GM12878 (cell line): Measurements from ENCODE around the gene CDSN. TPM values are rescaled to one million over a fixed set of nuclear protein-coding genes. Genes with fewer than 3 reads are reported as not detected.

Source experiments
- ATAC-seq: fragments of 200-7000 bp; cut with Tn5 transposase; 3 replicates; pipeline ENCODE4 v1.9.1; 2020; ENCODE audit warnings: mild to moderate bottlenecking, moderate library complexity
- BruUV-seq: library from RNA; stranded (reverse); fragments of 400-500 nt; replicated peaks from 2 replicates; lab custom pipeline; 2021; lab: Mats Ljungman, UMichigan
- CTCF ChIA-PET: fragments of 300-600 bp; sonication (Branson Sonifier 250); formaldehyde crosslinking; extraction: SDS; loops from one replicate; lab custom pipeline; 2021; ENCODE audit warnings: inconsistent platforms; lab: Yijun Ruan, JAX
- POLR2A ChIA-PET: fragments of 350-600 bp; formaldehyde crosslinking; extraction: SDS; loops from one replicate; lab custom pipeline; 2021; ENCODE audit warnings: inconsistent platforms; lab: Charles Lee
- RAD21 ChIA-PET: fragments of 300-600 bp; sonication (Branson Sonifier 250); formaldehyde crosslinking; loops from one replicate; lab custom pipeline; 2023; ENCODE audit warnings: antibody characterized with exemption; ENCODE audit not compliant: unreplicated experiment; lab: Charles Lee
- SMC1A ChIA-PET: fragments of 300-600 bp; sonication (Branson Sonifier 250); formaldehyde crosslinking; loops from one replicate; lab custom pipeline; 2023; ENCODE audit not compliant: unreplicated experiment, uncharacterized antibody; lab: Charles Lee
- DNase-seq: peaks from one replicate; pipeline ENCODE4 v3.0.0-alpha.2; 2011; ENCODE audit warnings: low read depth, low spot score
- FAIRE-seq: peaks from 3 replicates; lab custom pipeline; 2011; peaks lifted over from hg19 to GRCh38; lab: Jason Lieb, UNC
- H2AFZ ChIP-seq: 2 replicates; pipeline ENCODE4 v1.6.0; 2011; ENCODE audit warnings: low read depth, low read length, control low read depth; ENCODE audit not compliant: control insufficient read depth
- H3K27ac ChIP-seq: 2 replicates; pipeline ENCODE4 v1.5.1; 2011; ENCODE audit warnings: control low read depth; ENCODE audit not compliant: control insufficient read depth, insufficient read depth
- H3K27me3 ChIP-seq, 2 experiments: replicated peaks in 1 of 2; 2 replicates each; pipeline versions ENCODE4 v1.6.0 to v1.6.1; 2011; ENCODE audit warnings: low read length in 1 of 2; ENCODE audit not compliant: control insufficient read depth in 2 of 2, insufficient read depth in 2 of 2
- H3K36me3 ChIP-seq, 2 experiments: 2 replicates each; pipeline ENCODE4 v1.5.1; 2011; ENCODE audit warnings: low read length in 1 of 2; ENCODE audit not compliant: control insufficient read depth in 2 of 2, insufficient read depth in 2 of 2
- H3K4me1 ChIP-seq: 2 replicates; pipeline ENCODE4 v1.6.1; 2011; ENCODE audit warnings: mild to moderate bottlenecking, low read length, moderate library complexity, mixed read lengths; ENCODE audit not compliant: control insufficient read depth, insufficient read depth
- H3K4me2 ChIP-seq: 2 replicates; pipeline ENCODE4 v1.6.0; 2011; ENCODE audit warnings: control low read depth; ENCODE audit not compliant: control insufficient read depth, insufficient read depth
- H3K4me3 ChIP-seq: fragments of 200-600 bp; sonication (generic); 2 replicates; pipeline ENCODE4 v1.5.1; 2016
- H3K79me2 ChIP-seq: 2 replicates; pipeline ENCODE4 v1.6.0; 2011; ENCODE audit warnings: low read length; ENCODE audit not compliant: control insufficient read depth, insufficient read depth
- H3K9ac ChIP-seq: 2 replicates; pipeline ENCODE4 v1.8.0; 2011; ENCODE audit warnings: low read length, control low read depth, mixed read lengths; ENCODE audit not compliant: control insufficient read depth, insufficient read depth
- H3K9me3 ChIP-seq: replicated peaks from 3 replicates; pipeline ENCODE4 v1.5.1; 2011; ENCODE audit warnings: mild to moderate bottlenecking, low read length; ENCODE audit not compliant: control insufficient read depth, insufficient read depth
- H4K20me1 ChIP-seq: 2 replicates; pipeline ENCODE4 v1.6.0; 2011; ENCODE audit not compliant: control insufficient read depth, insufficient read depth
- CBFB ChIP-seq: IDR thresholded peaks from 2 replicates; pipeline ENCODE4 v1.6.1; 2016; ENCODE audit warnings: antibody characterized with exemption, low read depth
- CBX3 ChIP-seq: fragments of 200-600 bp; sonication (generic); IDR thresholded peaks from 2 replicates; pipeline ENCODE4 v1.6.1; 2016; ENCODE audit warnings: low read depth, borderline replicate concordance
- CTCF ChIP-seq, 3 experiments: IDR thresholded peaks in 2 of 3; conservative IDR thresholded peaks in 1 of 3; 2 replicates each; pipeline ENCODE4 v1.5.1; 2011; ENCODE audit warnings: low read depth in 3 of 3, low read length in 3 of 3, mild to moderate bottlenecking in 3 of 3, control low read depth in 2 of 3, moderate library complexity in 2 of 3, inconsistent platforms in 1 of 3, mixed read lengths in 1 of 3; ENCODE audit not compliant: control insufficient read depth in 2 of 3, insufficient read depth in 1 of 3; ENCODE audit errors: extremely low read depth in 1 of 3
- E2F8 ChIP-seq: fragments of 450-650 bp; IDR thresholded peaks from 2 replicates; pipeline ENCODE4 v1.6.1; 2018; ENCODE audit warnings: mild to moderate bottlenecking, low read depth, moderate library complexity; ENCODE audit not compliant: partially characterized antibody
- IRF3 ChIP-seq: fragments of 450-650 bp; IDR thresholded peaks from 2 replicates; pipeline ENCODE4 v1.6.1; 2014; ENCODE audit warnings: mild to moderate bottlenecking
- KAT2A ChIP-seq: conservative IDR thresholded peaks from 2 replicates; pipeline ENCODE4 v1.6.1; 2011; ENCODE audit warnings: low read depth, low read length; ENCODE audit not compliant: control insufficient read depth
- LARP7 ChIP-seq: fragments of 450-650 bp; IDR thresholded peaks from 2 replicates; pipeline ENCODE4 v1.6.1; 2017; ENCODE audit warnings: mild to moderate bottlenecking
- PAX8 ChIP-seq: fragments of 450-650 bp; IDR thresholded peaks from 2 replicates; pipeline ENCODE4 v1.6.1; 2017; ENCODE audit warnings: mild to moderate bottlenecking, moderate library complexity
- PKNOX1 ChIP-seq: fragments of 450-650 bp; IDR thresholded peaks from 2 replicates; pipeline ENCODE4 v1.6.1; 2016; ENCODE audit warnings: mild to moderate bottlenecking
- PML ChIP-seq: IDR thresholded peaks from 2 replicates; pipeline ENCODE4 v1.6.1; 2012; ENCODE audit warnings: low read length, inconsistent platforms
- SMAD1 ChIP-seq: fragments of 450-650 bp; IDR thresholded peaks from 2 replicates; pipeline ENCODE4 v1.6.1; 2018; ENCODE audit warnings: mild to moderate bottlenecking, low read depth; ENCODE audit not compliant: partially characterized antibody
- SREBF2 ChIP-seq: IDR thresholded peaks from 2 replicates; pipeline ENCODE4 v1.6.1; 2012; ENCODE audit warnings: mild to moderate bottlenecking, low read length
- YY1 ChIP-seq: IDR thresholded peaks from 2 replicates; pipeline ENCODE4 v1.6.1; 2011; ENCODE audit warnings: low read depth, mild to moderate bottlenecking, low read length
- ZBTB11 ChIP-seq: fragments of 450-650 bp; formaldehyde crosslinking; IDR thresholded peaks from 2 replicates; pipeline ENCODE4 v1.5.0; 2022; ENCODE audit warnings: mild to moderate bottlenecking, missing genetic modification characterization
- ZZZ3 ChIP-seq: IDR thresholded peaks from 2 replicates; pipeline ENCODE4 v1.6.1; 2011; ENCODE audit warnings: low read depth; ENCODE audit not compliant: control insufficient read depth, insufficient read length
- WGBS: methylation state at CpG from one replicate; pipeline ENCODE4 v1.1.6; 2016; ENCODE audit warnings: low lambda C conversion rate; ENCODE audit not compliant: insufficient replicate concordance, insufficient coverage; ENCODE audit errors: missing lambda C conversion rate; 5-methylcytosine and 5-hydroxymethylcytosine counted together
- in situ Hi-C: fragments of 300-500 bp; cut with MboI; formaldehyde crosslinking; loops from 9 replicates; pipeline ENCODE4 v1.14.3; 2018; ENCODE audit warnings: mixed read lengths
- intact Hi-C: fragments of 100-400 bp; cut with micrococcal nuclease; formaldehyde crosslinking; loops from one replicate; pipeline ENCODE4 v1.14.2; 2022; ENCODE audit not compliant: unreplicated experiment
- polyA plus RNA-seq, 11 experiments: library from polyadenylated mRNA; depleted of rRNA in 4 of 11; unstranded in 6 of 11; stranded (reverse) in 5 of 11; fragments of >200 nt; fragmentation: Nextera tagmentation in 4 of 11; fragmentation: Illumina TruSeq in 1 of 11; extraction: Ambion mirVana in 4 of 11; extraction: Trizol in 1 of 11; gene quantifications; 1 replicate in 1 of 11; 2 replicates in 10 of 11; pipeline versions ENCODE4 v1.2.1 to v1.2.3, GENCODE V29; 2011 to 2016; ENCODE audit warnings: inconsistent platforms in 2 of 11, missing spikeins in 2 of 11, low read depth in 1 of 11
- total RNA-seq, 4 experiments: library from RNA; depleted of rRNA in 3 of 4; stranded (reverse); fragments of >200 nt in 3 of 4; fragmentation: Illumina TruSeq in 1 of 4; extraction: Trizol in 1 of 4; gene quantifications; 2 replicates each; pipeline versions ENCODE4 v1.2.1 to v1.2.3, GENCODE V29; 2013 to 2021

CDSN gene
- total and polyA plus RNA-seq, 10 of the 15 experiments (the other 5 are each of a cell fraction or from before 2014, with no cell fraction given) = 0.01 TPM; not detected in 9

GRCh38 chr6:31065556-31065955, 54.7 kb downstream of the CDSN start:
- Histone ChIP-seq H3K27me3 (no peaks in the 10 kb centered on the region; a peak in 1 of 4 replicates), H3K4me1 (no peaks in the 10 kb centered on the region), H2AFZ (no peak overlapping the region), H3K4me2 (no peak overlapping the region), H3K4me3 (no peak overlapping the region), H4K20me1 (no peaks in the 10 kb centered on the region), H3K79me2 (no peaks in the 10 kb centered on the region), H3K27ac (no peak overlapping the region), H3K9ac (no peak overlapping the region), H3K36me3 (no peaks in the 10 kb centered on the region), H3K9me3 (no peaks in the 10 kb centered on the region)
- ChIA-PET SMC1A (no interaction called here), CTCF (interaction anchor here (1.0 kb wide), 1 partner anchor 14 kb away, joined by 4 read pairs; no protein-coding TSS in a partner anchor), POLR2A (no interaction called here), RAD21 (no interaction called here)
- BruUV-seq = no TSS peak
- ATAC-seq (no peak), DNase-seq (no peak), FAIRE-seq (no peak)
- WGBS = 49% methylated on average over 2 of the region's 2 CpGs
- intact Hi-C loops = no loop called here
- in situ Hi-C loops = no loop called here
- TF ChIP-seq KAT2A (no peak), SMAD1 (no peak), IRF3 (no peak), ZZZ3 (no peak), ZBTB11 (CRISPR knock-in tag) (no peak), PML (no peak), YY1 (no peak), PAX8 (no peak), CBFB (no peak), CTCF (IDR thresholded peaks at IDR 0.05 in 2 of 3, conservative IDR thresholded peaks at IDR 0.05 in 1 of 3; ENCODE audit: control insufficient read depth in 2 of 3, extremely low read depth in 1 of 3, insufficient read depth in 1 of 3, low read depth in 3 of 3, low read length in 3 of 3) (no peak), CBX3 (no peak), E2F8 (no peak), PKNOX1 (no peak), SREBF2 (no peak), LARP7 (no peak)
